BLaER1 treated with 17β-estradiol and CSF1 and Interleukin-3, amounts not matched to agents 10 nM and 100 nM (cell line): ENCODE data around the gene EPB41L5.
"Not testable (repeated sequence)": the region's sequence is repeated elsewhere in the genome, so short reads cannot be mapped to it uniquely, and the experiment has no call there.

Experiments
- H3K27ac ChIP-seq, 11 experiments: shearing (Covaris generic); formaldehyde crosslinking; 2 replicates each; pipeline ENCODE4 v1.8.1; 2022
- H3K27me3 ChIP-seq, 11 experiments: shearing (Covaris generic); formaldehyde crosslinking; 2 replicates each; pipeline ENCODE4 v1.8.1; 2022
- H3K36me3 ChIP-seq, 11 experiments: shearing (Covaris generic); formaldehyde crosslinking; 2 replicates each; pipeline ENCODE4 v1.8.1; 2022
- H3K4me1 ChIP-seq, 10 experiments: shearing (Covaris generic); formaldehyde crosslinking; 2 replicates each; pipeline ENCODE4 v1.8.1; 2022
- H3K4me2 ChIP-seq, 11 experiments: shearing (Covaris generic); formaldehyde crosslinking; 2 replicates each; pipeline ENCODE4 v1.8.1; 2022
- H3K4me3 ChIP-seq, 10 experiments: shearing (Covaris generic); formaldehyde crosslinking; 2 replicates each; pipeline ENCODE4 v1.8.1; 2022
- H3K9ac ChIP-seq, 11 experiments: shearing (Covaris generic); formaldehyde crosslinking; 2 replicates each; pipeline ENCODE4 v1.8.1; 2022
- H3K9me3 ChIP-seq, 11 experiments: shearing (Covaris generic); formaldehyde crosslinking; replicated peaks in 1 of 11; 2 replicates each; pipeline ENCODE4 v1.8.1; 2022
- H4K20me1 ChIP-seq, 11 experiments: shearing (Covaris generic); formaldehyde crosslinking; 2 replicates each; pipeline ENCODE4 v1.8.1; 2022
- Cebpa-rat ChIP-seq, 11 experiments: shearing (Covaris generic); IDR thresholded peaks; 2 replicates each; pipeline ENCODE4 v1.8.1; 2022

The EPB41L5 gene

DNA sequence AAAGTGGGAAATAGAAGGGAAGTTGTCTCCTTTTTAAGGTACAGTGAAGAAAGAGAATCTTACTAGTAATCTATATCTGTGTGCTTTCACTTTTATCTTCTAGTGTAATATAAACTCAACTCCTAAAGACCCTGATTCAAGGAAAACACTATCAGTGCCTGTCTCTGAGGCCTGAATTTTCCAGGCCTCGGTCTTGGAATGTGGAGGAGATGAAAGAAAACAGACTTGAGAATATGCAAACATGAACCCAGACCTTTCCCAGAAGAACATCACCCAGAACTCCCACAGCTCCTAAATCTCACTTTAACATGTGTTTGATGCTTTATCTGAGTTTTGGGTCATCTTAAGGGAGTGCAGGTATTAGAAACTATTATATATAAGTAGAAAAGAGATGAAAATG lies 51.8 kb downstream of the EPB41L5 start:
- H3K27ac ChIP-seq: no peak overlapping the region
- H4K20me1 ChIP-seq: no peaks in the 10 kb centered on the region
- H3K9ac ChIP-seq: no peak overlapping the region
- H3K36me3 ChIP-seq: peaks cover 0 to 12% (median 7%) of the 10 kb centered on the region in 11 experiments; a peak in 12 of 22 replicates
- H3K4me2 ChIP-seq: no peak overlapping the region
- TF ChIP-seq Cebpa-rat (IDR thresholded peaks at IDR 0.05): no peak
- no peaks in the 10 kb centered on the region for H3K27me3 ChIP-seq
- no peak overlapping the region for H3K4me3 ChIP-seq
- H3K9me3 ChIP-seq: peaks cover 0 to 16% (median 11%) of the 10 kb centered on the region in 11 experiments; a peak in 16 of 22 replicates
- peaks cover 0 to 3% (median under 1%) of the 10 kb centered on the region in 10 experiments; a peak in 7 of 20 replicates for H3K4me1 ChIP-seq

DNA sequence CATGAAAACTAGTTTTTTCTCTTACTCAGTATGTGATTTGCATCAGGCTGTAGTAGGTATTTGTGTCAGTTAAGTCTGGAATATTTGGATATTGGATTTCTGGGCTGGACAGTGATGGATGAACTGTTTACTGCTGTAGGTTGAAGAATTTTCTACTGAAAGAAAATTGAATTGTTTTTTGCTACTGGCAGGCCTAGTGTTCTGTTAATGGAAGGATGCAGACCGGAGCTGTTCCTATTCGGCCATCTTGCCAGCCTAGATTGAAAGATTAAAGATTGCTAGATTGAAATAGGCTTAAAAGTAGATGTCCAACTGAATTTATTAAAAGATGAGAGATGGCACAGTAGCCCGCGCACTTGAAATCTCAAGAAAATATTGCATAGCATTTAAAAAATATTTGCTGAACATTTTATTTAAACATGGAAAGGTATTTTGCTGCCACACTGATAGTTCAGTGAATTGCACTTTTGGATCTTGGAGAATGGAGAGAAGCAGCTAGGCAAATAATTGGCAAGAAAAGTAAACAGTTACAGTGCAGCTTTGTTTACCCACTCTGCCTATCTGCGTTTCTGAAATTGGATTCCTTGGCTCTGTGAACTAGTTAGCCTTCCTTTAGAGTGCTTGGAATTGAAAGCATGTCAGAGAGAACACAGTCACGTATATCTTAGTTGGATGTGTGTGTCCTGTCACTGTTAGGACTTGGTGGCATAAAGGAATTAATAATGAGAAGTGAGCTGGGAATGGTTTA lies 54.1 kb downstream of the EPB41L5 start:
- H3K9ac ChIP-seq: no peak overlapping the region
- no peak for TF ChIP-seq Cebpa-rat (IDR thresholded peaks at IDR 0.05)
- H3K4me3 ChIP-seq: no peak overlapping the region
- H3K4me2 ChIP-seq: no peak overlapping the region
- peaks cover 0 to 25% (median 13%) of the 10 kb centered on the region in 11 experiments; a peak in 17 of 22 replicates for H3K9me3 ChIP-seq
- no peaks in the 10 kb centered on the region for H3K4me1 ChIP-seq
- no peaks in the 10 kb centered on the region for H4K20me1 ChIP-seq
- H3K27me3 ChIP-seq: no peaks in the 10 kb centered on the region
- H3K27ac ChIP-seq: no peak overlapping the region
- H3K36me3 ChIP-seq: peaks cover 0 to 12% (median 7%) of the 10 kb centered on the region in 11 experiments; a peak in 12 of 22 replicates

GRCh38 chr2:120068040-120068658 lies 55.3 kb downstream of the EPB41L5 start:
- not testable (repeated sequence) for H3K4me2 ChIP-seq, H3K4me3 ChIP-seq, H3K27me3 ChIP-seq, H3K27ac ChIP-seq, H4K20me1 ChIP-seq, H3K9ac ChIP-seq, H3K4me1 ChIP-seq
- Histone ChIP-seq H3K36me3 (peaks cover 0 to 12% (median 7%) of the 10 kb centered on the region in 11 experiments; a peak in 12 of 22 replicates), H3K9me3 (peaks cover 0 to 28% (median 13%) of the 10 kb centered on the region in 11 experiments; a peak in 17 of 22 replicates)

- Histone ChIP-seq H3K27ac (no peak overlapping the region), H3K36me3 (peaks cover 0 to 36% (median 13%) of the 10 kb centered on the region in 11 experiments; a peak in 12 of 22 replicates), H3K9me3 (peaks cover 0 to 12% (median 2%) of the 10 kb centered on the region in 11 experiments; a peak in 11 of 22 replicates), H3K27me3 (no peaks in the 10 kb centered on the region), H3K4me1 (no peaks in the 10 kb centered on the region), H3K4me2 (no peak overlapping the region), H4K20me1 (no peaks in the 10 kb centered on the region), H3K9ac (no peak overlapping the region), H3K4me3 (no peak overlapping the region)
- no peak for TF ChIP-seq Cebpa-rat (IDR thresholded peaks at IDR 0.05)
Observed at GRCh38 chr2:120075545-120075944, 62.7 kb downstream of the EPB41L5 start.

DNA sequence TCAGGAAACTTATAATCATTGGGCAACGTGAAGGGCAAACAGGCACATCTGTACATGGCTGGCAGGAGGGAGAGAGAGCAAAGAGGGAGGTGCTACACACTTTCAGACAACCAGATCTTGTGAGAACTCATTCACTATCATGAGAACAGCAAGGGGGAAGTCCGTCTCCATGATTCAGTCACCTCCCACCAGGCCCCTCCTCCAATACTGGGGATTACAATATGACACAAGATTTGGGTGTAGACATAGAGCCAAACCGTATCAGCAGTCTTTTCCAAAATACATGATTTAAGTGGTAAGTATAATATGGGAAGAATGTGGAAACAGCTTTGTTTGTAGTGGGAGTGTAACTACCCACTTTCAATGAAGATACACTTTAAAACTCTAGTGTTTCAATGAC lies 65.0 kb downstream of the EPB41L5 start:
- no peak for TF ChIP-seq Cebpa-rat (IDR thresholded peaks at IDR 0.05)
- Histone ChIP-seq H3K9me3 (peaks cover 0 to 7% (median 4%) of the 10 kb centered on the region in 11 experiments; a peak in 8 of 22 replicates), H3K27ac (no peak overlapping the region), H3K36me3 (peaks cover 0 to 36% (median 13%) of the 10 kb centered on the region in 11 experiments; a peak in 12 of 22 replicates), H3K27me3 (no peaks in the 10 kb centered on the region), H3K9ac (no peak overlapping the region), H3K4me3 (no peak overlapping the region), H3K4me2 (no peak overlapping the region), H3K4me1 (no peaks in the 10 kb centered on the region), H4K20me1 (no peaks in the 10 kb centered on the region)

GRCh38 chr2:120079647-120080046 lies 66.8 kb downstream of the EPB41L5 start:
- Histone ChIP-seq H3K9me3 (peaks cover 0 to 7% (median 4%) of the 10 kb centered on the region in 11 experiments; a peak in 8 of 22 replicates), H3K9ac (no peak overlapping the region), H3K4me1 (no peaks in the 10 kb centered on the region), H4K20me1 (no peaks in the 10 kb centered on the region), H3K4me3 (no peak overlapping the region), H3K27ac (no peak overlapping the region), H3K36me3 (peaks cover 0 to 36% (median 13%) of the 10 kb centered on the region in 11 experiments; a peak in 12 of 22 replicates), H3K27me3 (no peaks in the 10 kb centered on the region), H3K4me2 (no peak overlapping the region)
- TF ChIP-seq Cebpa-rat (IDR thresholded peaks at IDR 0.05): no peak

GRCh38 chr2:120091436-120091835 lies 78.6 kb downstream of the EPB41L5 start:
- H4K20me1 ChIP-seq: 0 out of 22 replicates have a peak, but pooled peaks cover 0 to 3% (median 0%) of the 10 kb centered on the region in 11 experiments
- H3K4me1 ChIP-seq: no peaks in the 10 kb centered on the region
- no peaks in the 10 kb centered on the region for H3K27me3 ChIP-seq
- no peak for TF ChIP-seq Cebpa-rat (IDR thresholded peaks at IDR 0.05)
- H3K4me3 ChIP-seq: no peak overlapping the region
- peaks cover 4 to 67% (median 16%) of the 10 kb centered on the region in 11 experiments; a peak in 17 of 22 replicates for H3K36me3 ChIP-seq
- H3K27ac ChIP-seq: no peak overlapping the region
- H3K9ac ChIP-seq: no peak overlapping the region
- H3K9me3 ChIP-seq: no peaks in the 10 kb centered on the region
- no peak overlapping the region for H3K4me2 ChIP-seq

- Histone ChIP-seq H3K9ac (no peak overlapping the region), H3K4me2 (no peak overlapping the region), H3K36me3 (peaks cover 0 to 60% (median 14%) of the 10 kb centered on the region in 11 experiments; a peak in 18 of 22 replicates), H3K4me3 (no peak overlapping the region), H3K27me3 (no peaks in the 10 kb centered on the region), H4K20me1 (0 out of 22 replicates have a peak, but pooled peaks cover 0 to 3% (median 0%) of the 10 kb centered on the region in 11 experiments), H3K27ac (no peak overlapping the region), H3K4me1 (no peaks in the 10 kb centered on the region), H3K9me3 (no peaks in the 10 kb centered on the region)
- TF ChIP-seq Cebpa-rat (IDR thresholded peaks at IDR 0.05): no peak
Observed at GRCh38 chr2:120094795-120095194, 81.9 kb downstream of the EPB41L5 start.

DNA sequence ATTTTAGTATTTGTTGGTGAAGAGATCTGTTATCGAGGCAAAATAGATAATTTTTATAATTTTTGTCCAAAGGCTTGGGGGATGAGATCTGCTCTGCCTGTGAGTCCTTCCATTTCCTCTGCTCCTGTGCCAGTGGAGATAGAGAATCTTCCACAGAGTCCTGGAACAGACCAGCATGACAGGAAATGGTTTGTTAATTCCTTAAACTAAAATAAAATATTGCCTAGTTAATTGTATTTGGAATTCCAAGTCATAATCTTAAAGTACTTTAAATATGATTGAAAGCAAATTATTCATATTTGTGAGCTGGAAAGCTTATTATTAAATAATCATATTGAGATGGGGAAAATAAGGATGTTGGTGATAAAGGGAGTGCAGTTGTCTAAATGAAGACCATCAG lies 87.8 kb downstream of the EPB41L5 start:
- Histone ChIP-seq H3K9ac (no peak overlapping the region), H3K27ac (no peak overlapping the region), H3K9me3 (no peaks in the 10 kb centered on the region), H4K20me1 (no peaks in the 10 kb centered on the region), H3K27me3 (0 out of 22 replicates have a peak, but pooled peaks cover 0 to 4% (median 0%) of the 10 kb centered on the region in 11 experiments), H3K4me2 (no peak overlapping the region), H3K4me3 (no peak overlapping the region), H3K4me1 (no peaks in the 10 kb centered on the region), H3K36me3 (peaks cover 4 to 55% (median 21%) of the 10 kb centered on the region in 11 experiments; a peak in 17 of 22 replicates)
- TF ChIP-seq Cebpa-rat (IDR thresholded peaks at IDR 0.05): no peak
